Testis (tissue), 3 donors: ENCODE results near the gene MIER1. TPM values are rescaled to one million over a fixed set of nuclear protein-coding genes. Genes with fewer than 3 reads are reported as not detected.

ENCODE experiments used
- DNase-seq: peaks from one replicate; pipeline ENCODE4 v3.0.0-alpha.2; 2019
- H3K27ac ChIP-seq, 2 donors: fragments of 200-600 bp; sonication (generic); one replicate each; pipeline ENCODE4 v1.5.1; 2019
- H3K27me3 ChIP-seq: fragments of 200-600 bp; sonication (generic); one replicate; pipeline ENCODE4 v1.5.1; 2019
- H3K36me3 ChIP-seq: fragments of 200-600 bp; sonication (generic); one replicate; pipeline ENCODE4 v1.5.1; 2017; ENCODE audit warnings: low read depth; ENCODE audit errors: missing control alignments
- H3K4me1 ChIP-seq: fragments of 200-600 bp; sonication (generic); one replicate; pipeline ENCODE4 v1.5.1; 2019
- H3K4me3 ChIP-seq, 2 donors: fragments of 200-600 bp; sonication (generic); one replicate each; pipeline ENCODE4 v1.5.1; 2017 to 2019
- H3K9me3 ChIP-seq: fragments of 200-600 bp; sonication (generic); one replicate; pipeline ENCODE4 v1.5.1; 2017
- POLR2A ChIP-seq: fragments of 450-650 bp; IDR thresholded peaks from one replicate; pipeline ENCODE4 v1.6.1; 2017; ENCODE audit warnings: antibody characterized with exemption, mild to moderate bottlenecking, moderate library complexity
- WGBS, 2 donors: methylation state at CpG; one replicate each; pipeline ENCODE4 v1.1.5; 2018; 5-methylcytosine and 5-hydroxymethylcytosine counted together
- intact Hi-C: fragments of 100-400 bp; cut with DNase I; formaldehyde crosslinking; loops from one replicate; pipeline ENCODE4 v1.15.1; 2023; ENCODE audit warnings: low total_unique reads
- polyA plus RNA-seq: library from polyadenylated mRNA; stranded (reverse); fragments of 350-450 nt; fragmentation: Illumina TruSeq; extraction: RNeasy Lipid Tissue Mini Kit (QIAGEN cat#74804); gene quantifications from one replicate; pipeline ENCODE4 v1.2.3, GENCODE V29; 2014; ENCODE audit warnings: low read depth, low replicate concordance; ENCODE audit not compliant: insufficient read depth
- total RNA-seq, 2 donors: library from RNA; depleted of rRNA; stranded (reverse); fragments of >200 nt; gene quantifications; one replicate each; pipeline ENCODE4 v1.2.3, GENCODE V29; 2016
- TF ChIP-seq, protein P1 (sequence below), 3 experiments: fragments of 450-650 bp in 2 of 3; fragments of 200-600 bp in 1 of 3; sonication (generic) in 1 of 3; IDR thresholded peaks; one replicate each; pipeline ENCODE4 v1.5.1; 2016 to 2019; ENCODE audit warnings: antibody characterized with exemption in 3 of 3, mild to moderate bottlenecking in 2 of 3, moderate library complexity in 1 of 3

MIER1 gene
- total and polyA plus RNA-seq, 3 donors from 2014 or later = 28.8 to 60.8 (median 53.8) TPM

DNA sequence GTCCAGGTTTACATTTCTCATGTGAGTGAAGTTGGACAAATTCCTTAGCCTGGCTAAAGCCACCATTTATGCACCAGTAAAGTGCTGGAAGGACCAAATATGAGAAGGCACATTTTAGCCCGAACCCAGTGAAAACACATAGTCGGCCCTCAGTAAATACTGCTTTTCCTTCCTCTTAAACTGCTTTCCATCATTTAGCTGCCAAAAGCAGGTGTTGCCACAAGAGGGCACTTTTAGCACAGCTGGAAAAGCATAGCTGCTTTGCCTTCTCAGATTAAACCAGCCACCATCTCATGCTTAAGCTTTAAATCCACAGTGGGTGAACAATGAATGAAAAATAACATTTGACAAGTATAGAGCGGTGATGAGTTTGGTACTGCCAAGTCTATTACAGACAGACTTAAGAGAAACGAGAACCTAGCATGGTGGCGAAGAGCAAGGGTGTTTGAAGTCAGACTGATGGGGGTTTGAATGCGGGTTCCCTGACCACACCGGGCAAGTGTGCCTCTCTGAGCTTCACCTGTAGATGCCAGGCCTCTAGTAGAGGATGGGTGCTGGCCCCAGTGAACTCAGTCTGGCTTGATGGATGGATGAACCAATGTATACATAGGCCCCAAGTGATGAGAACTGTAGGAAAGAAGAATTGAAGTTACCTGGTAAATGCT is 71.4 kb downstream of the MIER1 start:
- Histone ChIP-seq H3K4me1 (no peaks in the 10 kb centered on the region), H3K36me3 (no peaks in the 10 kb centered on the region), H3K27me3 (no peaks in the 10 kb centered on the region), H3K4me3 (no peak overlapping the region), H3K27ac (no peak overlapping the region), H3K9me3 (no peaks in the 10 kb centered on the region)
- 79 to 82% methylated on average over 7 of the region's 7 CpGs for WGBS, 2 donors
- peak; percentile 72 for DNase-seq
- TF ChIP-seq POLR2A = no peak
- TF ChIP-seq, protein P1, sequence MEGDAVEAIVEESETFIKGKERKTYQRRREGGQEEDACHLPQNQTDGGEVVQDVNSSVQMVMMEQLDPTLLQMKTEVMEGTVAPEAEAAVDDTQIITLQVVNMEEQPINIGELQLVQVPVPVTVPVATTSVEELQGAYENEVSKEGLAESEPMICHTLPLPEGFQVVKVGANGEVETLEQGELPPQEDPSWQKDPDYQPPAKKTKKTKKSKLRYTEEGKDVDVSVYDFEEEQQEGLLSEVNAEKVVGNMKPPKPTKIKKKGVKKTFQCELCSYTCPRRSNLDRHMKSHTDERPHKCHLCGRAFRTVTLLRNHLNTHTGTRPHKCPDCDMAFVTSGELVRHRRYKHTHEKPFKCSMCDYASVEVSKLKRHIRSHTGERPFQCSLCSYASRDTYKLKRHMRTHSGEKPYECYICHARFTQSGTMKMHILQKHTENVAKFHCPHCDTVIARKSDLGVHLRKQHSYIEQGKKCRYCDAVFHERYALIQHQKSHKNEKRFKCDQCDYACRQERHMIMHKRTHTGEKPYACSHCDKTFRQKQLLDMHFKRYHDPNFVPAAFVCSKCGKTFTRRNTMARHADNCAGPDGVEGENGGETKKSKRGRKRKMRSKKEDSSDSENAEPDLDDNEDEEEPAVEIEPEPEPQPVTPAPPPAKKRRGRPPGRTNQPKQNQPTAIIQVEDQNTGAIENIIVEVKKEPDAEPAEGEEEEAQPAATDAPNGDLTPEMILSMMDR (IDR thresholded peaks at IDR 0.05) = peak; percentile 53 to 59 (median 58)
- intact Hi-C loops = no loop called here

DNA sequence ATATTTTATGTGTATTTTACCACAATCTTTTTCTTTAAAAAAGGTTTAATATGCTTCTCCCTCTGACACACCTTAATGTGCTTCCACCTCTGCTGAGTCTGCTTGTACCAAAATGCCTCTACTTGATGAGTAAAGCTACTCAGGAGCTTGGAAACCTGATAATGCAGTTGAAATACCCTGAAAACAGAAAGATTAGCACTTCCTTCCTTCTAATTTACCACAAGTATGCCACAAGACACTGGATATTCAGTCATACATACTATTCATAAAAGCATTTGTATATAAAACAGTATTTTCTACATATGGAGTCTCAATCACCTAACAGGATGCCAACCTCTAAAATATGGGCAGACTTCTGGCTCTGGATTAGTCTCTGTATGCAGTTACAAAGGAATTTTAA is 74.2 kb downstream of the MIER1 start:
- H3K27me3 ChIP-seq = no peaks in the 10 kb centered on the region
- H3K4me1 ChIP-seq = no peaks in the 10 kb centered on the region
- no peak for DNase-seq
- TF ChIP-seq POLR2A = no peak
- TF ChIP-seq, protein P1 (IDR thresholded peaks at IDR 0.05) = no peak
- no peaks in the 10 kb centered on the region for H3K9me3 ChIP-seq
- H3K27ac ChIP-seq = no peak overlapping the region
- intact Hi-C loops = no loop called here
- no peak overlapping the region for H3K4me3 ChIP-seq
- H3K36me3 ChIP-seq = no peaks in the 10 kb centered on the region

DNA sequence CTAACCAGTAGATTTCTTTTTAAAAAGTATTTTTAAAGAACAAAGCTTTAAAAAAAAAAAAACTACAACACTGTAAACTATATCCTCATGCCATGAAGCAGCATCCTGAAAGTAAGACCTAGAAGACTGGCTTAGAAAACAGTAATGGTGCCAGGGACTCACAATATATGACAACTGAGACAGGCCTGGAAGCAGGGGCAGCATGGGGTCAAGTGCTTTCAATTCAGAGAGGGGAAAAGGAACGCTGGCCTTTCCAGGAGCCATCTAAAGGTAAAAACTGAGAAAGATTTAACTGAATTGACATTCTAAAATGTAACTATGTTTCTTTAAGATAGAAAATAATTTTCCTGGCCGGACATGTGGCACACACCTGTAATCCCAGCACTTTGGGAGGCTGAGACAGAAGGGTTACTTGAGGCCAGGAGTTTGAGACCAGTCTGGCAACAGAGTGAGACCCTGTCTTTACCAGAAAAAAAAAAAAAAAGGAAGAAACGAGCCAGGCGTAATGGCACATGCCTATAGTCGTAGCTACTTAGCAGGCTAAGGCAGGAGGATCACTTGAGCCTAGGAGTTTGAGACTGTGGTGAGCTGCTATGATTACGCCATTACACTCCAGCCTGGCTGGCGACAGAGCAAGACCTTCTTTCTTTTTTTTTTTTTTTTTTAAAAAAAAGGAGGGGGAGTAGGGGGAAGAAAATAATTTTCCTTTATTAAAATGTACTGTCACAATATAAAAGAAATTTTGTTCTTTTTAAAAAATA is 75.0 kb downstream of the MIER1 start:
- intact Hi-C loops = loop anchor here (10.0 kb wide), 1 partner anchor 145 kb away; no protein-coding TSS in a partner anchor
- no peak for DNase-seq
- no peak overlapping the region for H3K4me3 ChIP-seq
- no peak overlapping the region for H3K27ac ChIP-seq
- TF ChIP-seq, protein P1 (IDR thresholded peaks at IDR 0.05) = no peak
- TF ChIP-seq POLR2A = no peak
- H3K9me3 ChIP-seq = no peaks in the 10 kb centered on the region
- no peaks in the 10 kb centered on the region for H3K36me3 ChIP-seq
- H3K27me3 ChIP-seq = no peaks in the 10 kb centered on the region
- 80% methylated on average over 7 of the region's 7 CpGs for WGBS, 2 donors
- no peaks in the 10 kb centered on the region for H3K4me1 ChIP-seq

DNA sequence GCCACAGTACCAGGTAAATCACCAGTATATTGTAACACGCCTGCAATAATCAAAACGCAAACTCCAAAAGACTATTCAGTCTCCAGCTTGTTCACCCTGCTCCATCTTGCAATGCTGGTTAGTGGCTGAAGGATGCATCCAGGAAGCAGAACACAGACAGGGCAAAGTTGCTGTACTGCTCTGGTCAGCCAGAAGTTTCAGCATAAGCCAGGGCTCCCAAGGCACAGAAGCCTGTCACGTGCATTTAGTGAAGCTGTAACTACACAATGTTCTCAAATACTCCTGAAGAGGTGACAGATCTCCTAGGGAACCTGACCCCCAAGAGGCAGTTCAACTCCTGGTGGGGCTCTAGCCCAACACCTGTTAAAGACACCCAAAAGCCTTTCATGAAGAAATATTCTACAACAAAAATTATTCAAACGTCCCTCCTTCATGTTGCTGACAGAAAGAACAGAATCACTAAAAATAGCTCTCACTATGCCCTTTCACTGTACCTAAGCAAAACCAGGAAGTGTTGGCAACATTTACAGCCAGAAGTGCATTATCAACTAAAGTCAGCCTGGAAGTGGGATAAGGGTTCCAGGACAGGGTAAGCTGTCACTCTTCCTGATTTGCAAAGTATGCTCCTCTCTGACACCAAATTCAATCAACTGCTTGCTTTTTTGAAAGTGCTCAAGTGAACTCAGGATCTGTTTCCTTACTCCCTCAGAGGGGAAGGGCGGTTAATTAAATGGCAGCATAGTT is 77.1 kb downstream of the MIER1 start:
- WGBS, 2 donors = 77 to 79% methylated on average over 5 of the region's 5 CpGs

More for the DNA sequence above, 77.1 kb downstream of the MIER1 start:
- Histone ChIP-seq H3K27ac (no peak overlapping the region), H3K4me1 (no peaks in the 10 kb centered on the region), H3K9me3 (no peaks in the 10 kb centered on the region), H3K27me3 (no peaks in the 10 kb centered on the region), H3K36me3 (no peaks in the 10 kb centered on the region), H3K4me3 (no peak overlapping the region)
- no peak for TF ChIP-seq POLR2A
- TF ChIP-seq, protein P1 (IDR thresholded peaks at IDR 0.05) = no peak
- DNase-seq = no peak
- intact Hi-C loops = loop anchor here (10.0 kb wide), 1 partner anchor 143 kb away; no protein-coding TSS in a partner anchor
